Heart left ventricle (tissue), 13 donors: ENCODE data around the gene GCGR.

Experiments
- CTCF ChIP-seq, 12 donors: fragments of 200-600 bp; sonication (generic) in 4 of 12; IDR thresholded peaks; one replicate each; pipeline versions ENCODE4 v1.5.0 to v1.8.0; 2018 to 2022; ENCODE audit warnings: antibody characterized with exemption in 12 of 12, mild to moderate bottlenecking in 5 of 12
- POLR2A ChIP-seq, 2 donors: fragments of 450-650 bp; IDR thresholded peaks; one replicate each; pipeline ENCODE4 v1.6.1; 2017; ENCODE audit warnings: antibody characterized with exemption in 2 of 2, mild to moderate bottlenecking in 2 of 2, moderate library complexity in 2 of 2
- donor health status: ischemic (EF 13 %, LVEDD 7.1; RV severe dilation, severe dysfunction).
- donor health status: DM: no; HTN: yes; CAD: no.
- donor health status: DM: no; HTN: no; CAD: no.
- donor health status: ischemic (EF 25% LVEDD 6.9; RV normal size, moderate dysfunction).
- donor health status: ischemic (EF 25% LVEDD 5.7; RV mildly dilated, moderate dysfunction).
- donor health status: ischemic (EF 35%, LVEDD 5.7; RV mildly dilated, moderate dysfunction).
- donor health status: nonischemic (EF 11% LVEDD 7.7; RV severe dilation, severe dysfunction).
- donor health status: DM: yes; HTN: yes; CAD: no.
- donor health status: PGD.
- donor health status: ischemic (EF 29% LVEDD 5.4; RV normal size, mild dysfunction).
- donor health status: nonischemic (EF 23%, LVEDD 6.1; RV moderate dilation, normal function).

- TF ChIP-seq CTCF (IDR thresholded peaks at IDR 0.05), result no peak
- TF ChIP-seq POLR2A (IDR thresholded peaks at IDR 0.05), result no peak
These were observed 9.4 kb downstream of the GCGR start for GRCh38 chr17:81813371-81813684.
